Measurements from ENCODE around the gene CCDC74B.
"Not testable (repeated sequence)": the region's sequence is repeated elsewhere in the genome, so short reads cannot be mapped to it uniquely, and the experiment has no call there.

CCDC74B gene

DNA sequence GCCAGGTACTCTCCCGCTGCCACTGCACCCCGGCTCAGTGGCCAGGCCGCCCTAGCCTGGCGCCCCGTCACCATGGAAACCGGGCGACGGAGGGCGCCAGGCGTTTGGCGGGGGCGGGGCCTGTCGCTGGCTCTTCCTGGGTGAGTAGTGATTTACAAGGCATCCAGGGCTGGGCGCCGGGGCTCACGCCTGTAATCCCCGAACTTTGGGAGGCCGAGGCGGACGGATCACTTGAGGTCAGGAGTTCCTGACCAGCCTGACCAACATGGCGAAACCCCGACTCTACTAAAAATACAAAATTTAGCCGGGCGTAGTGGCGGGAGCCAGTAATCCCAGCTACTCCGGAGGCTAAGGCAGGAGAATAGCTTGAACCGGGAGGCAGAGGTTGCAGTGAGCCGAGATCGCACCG is at the start of gene CCDC74B:
Gene CCDC74B (minus strand): TSS at position 107 of the 409 bp plus-strand sequence. CDS start 116 bp downstream, outside the sequence.
- not testable (repeated sequence) for DNase-seq (ENCODE audit: low spot score)

GRCh38 chr2:130193824-130194223 is 48.9 kb upstream of the CCDC74B start:
- not testable (repeated sequence) for DNase-seq (ENCODE audit: low spot score)

DNA sequence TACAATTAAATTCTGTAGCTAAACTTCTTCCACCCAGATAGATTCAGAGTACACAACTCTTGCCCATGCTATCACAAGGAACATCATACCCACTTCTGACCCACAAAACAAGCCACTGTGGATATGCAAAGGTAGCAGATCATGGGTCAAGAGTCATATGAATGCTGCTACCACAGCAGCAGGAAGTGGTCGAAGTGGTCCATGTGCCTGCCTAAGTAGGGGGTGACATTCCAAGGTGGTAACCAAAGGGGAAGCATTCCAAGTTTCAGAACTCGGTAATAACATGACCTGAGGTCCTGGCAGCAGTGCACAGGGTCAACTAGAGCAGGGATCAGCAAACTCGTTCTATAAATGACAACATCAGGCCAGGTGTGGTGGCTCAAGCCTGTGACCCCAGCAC is 47.5 kb upstream of the CCDC74B start:
- DNase-seq (ENCODE audit: low spot score): not testable (repeated sequence)

DNA sequence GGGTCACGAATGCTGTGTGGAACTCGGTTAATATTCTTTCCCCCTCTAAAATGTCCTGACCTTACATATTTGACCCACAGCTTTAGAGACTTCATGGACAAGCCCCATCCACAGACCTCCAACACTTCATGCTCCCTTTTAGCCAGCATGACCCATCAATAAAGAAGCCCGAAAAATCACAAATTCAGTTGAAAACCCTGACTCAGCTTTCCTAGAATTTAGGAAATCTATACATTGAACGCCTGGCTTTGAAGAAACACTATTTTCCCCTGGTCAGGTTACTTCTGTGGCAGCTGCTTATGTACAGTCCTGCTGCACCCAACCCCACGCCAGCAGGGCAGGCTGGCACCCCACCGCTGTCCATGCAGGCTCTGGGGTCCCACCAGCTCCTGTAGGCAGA is 46.4 kb upstream of the CCDC74B start:
- DNase-seq (ENCODE audit: low spot score): not testable (repeated sequence)

DNA sequence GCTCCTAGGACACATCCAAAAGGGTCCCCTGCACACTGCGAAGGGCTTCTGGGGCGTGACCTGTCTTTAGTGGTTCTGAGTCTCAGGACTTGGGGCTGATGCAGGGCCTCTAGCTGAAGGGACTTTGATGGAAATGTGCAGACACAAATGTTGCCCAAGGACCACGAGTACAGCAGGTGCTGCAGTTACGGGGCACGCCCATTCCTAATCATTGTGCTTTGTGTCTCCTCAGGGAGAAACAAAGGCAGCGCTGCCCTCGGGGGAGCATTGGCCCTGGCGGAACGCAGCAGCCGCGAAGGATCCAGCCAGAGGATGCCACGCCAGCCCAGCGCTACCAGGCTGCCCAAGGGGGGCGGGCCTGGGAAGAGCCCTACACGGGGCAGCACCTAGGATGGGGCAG is 45.3 kb upstream of the CCDC74B start:
- no peak for DNase-seq (ENCODE audit: low spot score)

- not testable (repeated sequence) for DNase-seq (ENCODE audit: low spot score)
Observed at GRCh38 chr2:130188958-130189357, 44.0 kb upstream of the CCDC74B start.

DNA sequence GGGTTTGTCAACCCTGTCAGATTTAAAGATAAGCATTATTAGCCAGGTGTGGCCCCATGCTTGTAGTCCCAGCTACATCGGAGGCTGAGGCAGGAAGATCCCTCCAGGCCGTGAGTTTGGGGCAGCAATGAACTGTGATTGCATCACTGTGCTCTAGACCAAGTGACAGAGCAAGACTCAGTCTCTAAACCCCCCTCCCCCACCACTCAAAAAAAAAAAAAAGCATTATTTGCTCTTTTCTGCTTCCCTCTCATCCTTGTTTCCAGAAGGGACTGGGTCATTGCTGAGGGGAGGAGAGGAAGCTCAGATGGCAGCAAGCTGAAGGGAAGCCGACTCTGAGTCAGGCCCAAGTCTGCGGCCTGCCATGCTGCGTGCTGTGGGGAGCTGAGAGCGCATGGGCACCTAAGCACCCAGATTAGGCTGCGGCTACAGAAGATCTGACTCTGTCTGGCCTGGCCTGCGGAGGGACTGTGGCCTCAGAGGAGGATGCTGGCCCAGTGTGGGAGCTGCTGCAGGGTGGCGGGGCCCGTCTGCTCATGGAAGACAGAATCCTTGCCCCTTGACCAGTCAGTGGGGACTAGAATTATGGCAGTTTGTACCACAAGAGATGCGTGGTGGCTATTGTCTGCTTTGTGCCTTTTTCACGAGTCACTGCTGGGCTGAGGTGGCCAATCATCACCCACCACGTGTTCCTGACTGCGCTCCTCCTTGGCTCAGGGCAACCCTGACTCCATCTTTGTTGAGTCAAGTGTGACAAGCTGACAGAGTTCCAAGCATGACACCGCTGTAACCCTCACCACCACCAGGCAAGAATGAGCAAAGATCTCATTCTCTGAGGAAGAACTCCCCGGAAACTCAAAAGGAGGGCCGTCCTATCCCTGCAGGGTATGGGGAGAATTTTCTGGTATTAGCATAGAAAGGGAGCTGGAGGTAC is 43.2 kb upstream of the CCDC74B start:
- not testable (repeated sequence) for DNase-seq (ENCODE audit: low spot score)

- DNase-seq (ENCODE audit: low spot score): no peak
Observed at GRCh38 chr2:130187268-130187667, 42.4 kb upstream of the CCDC74B start.

DNA sequence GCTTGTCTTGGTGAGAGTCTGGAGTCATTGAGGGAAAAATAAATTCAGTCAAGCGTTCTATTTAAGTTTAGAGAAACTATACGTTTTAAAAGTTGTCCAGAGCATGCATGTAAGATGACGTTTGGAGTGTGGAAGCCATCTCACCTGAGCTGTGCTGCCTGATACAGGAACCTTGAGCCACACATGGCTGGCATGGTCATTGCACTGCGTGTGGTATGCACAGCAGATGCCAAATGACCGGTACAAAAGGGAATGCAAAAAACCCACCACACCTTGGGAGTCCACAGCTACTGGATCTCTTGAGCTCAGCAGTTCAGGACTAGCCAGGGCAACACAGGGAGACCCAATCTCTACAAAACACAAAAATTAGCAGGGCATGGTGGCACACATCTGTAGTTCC is 41.5 kb upstream of the CCDC74B start:
- no peak for DNase-seq (ENCODE audit: low spot score)

- DNase-seq (ENCODE audit: low spot score): no peak
Observed at GRCh38 chr2:130185896-130186295, 41.0 kb upstream of the CCDC74B start.

DNA sequence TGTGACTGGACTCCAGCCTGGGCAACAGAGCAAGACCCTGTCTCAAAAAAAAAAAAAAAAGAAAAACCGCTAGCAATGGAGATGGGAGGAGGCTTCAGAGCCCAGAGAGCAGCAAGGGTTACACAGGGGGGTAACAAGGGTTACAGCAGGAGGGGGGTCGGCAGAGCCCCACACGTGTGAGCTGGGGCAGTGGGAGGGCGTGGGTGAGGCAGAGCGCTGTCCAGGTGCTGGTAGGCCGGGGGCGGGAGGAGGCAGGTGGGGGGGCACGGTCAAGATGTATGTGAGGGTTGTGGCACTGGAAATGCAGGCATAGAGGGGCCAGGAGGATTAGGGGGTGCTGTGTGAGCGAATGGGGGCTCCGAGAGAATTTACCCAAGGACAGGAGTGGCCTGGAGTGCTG is 40.5 kb upstream of the CCDC74B start:
- DNase-seq (ENCODE audit: low spot score): no peak

DNA sequence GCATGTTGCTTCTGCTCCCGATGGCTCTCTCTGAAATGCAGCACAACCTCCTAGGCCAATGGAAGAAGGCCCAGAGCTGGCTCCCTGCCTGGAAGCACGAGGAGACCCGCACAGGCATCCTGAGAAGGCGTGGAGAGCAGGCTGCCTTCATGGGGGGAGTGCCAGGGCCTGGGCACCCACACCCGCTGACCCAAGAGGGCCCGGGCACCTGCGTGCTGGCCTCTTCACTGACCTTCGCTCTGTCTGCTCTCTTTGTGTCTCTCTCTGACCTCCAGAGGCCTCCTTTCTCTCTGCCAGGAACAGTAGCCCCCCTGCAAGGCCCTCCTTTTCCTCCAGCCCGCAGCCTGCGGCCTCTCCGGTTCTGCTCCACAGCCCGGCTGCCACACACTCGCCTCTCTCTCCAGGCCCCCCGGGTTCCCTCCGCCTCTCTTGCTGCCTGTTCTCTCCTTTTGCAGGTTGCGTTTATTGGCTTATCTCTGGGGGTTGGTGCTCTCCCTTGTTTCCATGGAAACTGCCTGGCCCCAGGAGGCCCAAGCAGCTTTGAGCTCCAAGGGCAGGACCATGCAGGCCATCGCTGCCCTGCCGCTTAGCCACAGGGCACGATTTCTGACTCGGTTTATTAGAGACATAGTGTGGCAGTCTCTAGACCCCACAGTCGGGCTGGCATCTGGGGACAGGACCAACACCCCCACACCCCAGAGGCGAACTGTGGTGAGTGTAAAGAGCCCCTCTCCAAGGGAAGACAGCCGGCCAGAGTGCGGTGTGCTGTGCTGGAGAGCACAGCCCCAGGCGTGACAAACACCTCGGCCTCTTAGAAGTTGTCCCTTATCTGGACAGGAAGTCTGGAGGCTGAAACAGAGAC is 38.8 kb upstream of the CCDC74B start:
- DNase-seq (ENCODE audit: low spot score): no peak

GRCh38 chr2:130182826-130183511 is 38.1 kb upstream of the CCDC74B start:
- not testable (repeated sequence) for DNase-seq (ENCODE audit: low spot score)

- peak; percentile 93 for DNase-seq (ENCODE audit: low spot score)
Observed at GRCh38 chr2:130181880-130182682, 37.2 kb upstream of the CCDC74B start, which contains the start of gene MZT2B. MZT2B (plus strand) TSS chr2:130182262; CDS start chr2:130182283, 21 bp downstream.

GRCh38 chr2:130181325-130181879 is 36.5 kb upstream of the CCDC74B start, which contains the start of gene SMPD4:
SMPD4 (minus strand) TSS chr2:130181602; CDS start chr2:130176592, 5,010 bp downstream.
- peak; percentile 89 for DNase-seq (ENCODE audit: low spot score)

DNA sequence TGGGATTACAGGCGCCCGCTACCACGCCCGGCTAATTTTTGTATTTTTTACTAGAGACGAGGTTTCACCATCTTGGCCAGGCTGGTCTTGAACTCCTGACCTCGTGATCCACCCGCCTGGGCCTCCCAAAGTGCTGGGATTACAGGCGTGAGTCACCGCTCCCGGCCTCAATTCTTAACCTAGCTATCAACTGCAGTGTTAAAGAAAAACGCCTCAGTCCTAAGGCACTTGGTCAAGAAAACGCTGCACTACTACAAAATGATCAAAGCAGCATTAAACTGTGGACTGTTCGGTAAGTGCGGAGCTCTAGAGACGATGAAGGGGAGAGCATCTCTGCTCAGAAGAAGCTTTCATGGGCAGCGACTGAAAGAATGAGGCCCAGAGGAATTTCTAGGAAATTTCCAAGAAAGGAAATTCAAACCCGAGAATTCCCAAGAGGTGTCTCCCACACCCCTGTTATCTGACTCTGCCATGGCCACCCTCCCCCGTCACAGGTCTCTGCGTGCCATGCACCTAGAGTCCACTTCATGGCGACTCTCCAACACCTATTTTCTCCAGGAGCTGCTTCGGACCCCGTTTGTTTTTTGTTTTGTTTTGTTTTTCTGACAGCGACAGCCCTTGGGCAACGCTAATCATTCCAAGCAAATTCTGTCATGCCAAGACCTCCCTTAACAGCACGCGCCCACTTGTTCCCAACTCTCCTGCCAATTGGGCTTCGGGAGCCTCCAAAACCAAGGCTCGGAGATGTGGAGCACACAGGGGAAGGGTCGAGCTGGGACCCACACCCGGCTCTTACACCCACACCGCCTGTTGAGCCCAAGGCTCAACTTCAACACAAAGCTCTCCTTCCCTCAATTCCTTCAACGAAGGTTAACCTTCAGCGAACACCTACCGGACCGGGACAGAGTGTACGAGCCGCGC is 35.8 kb upstream of the CCDC74B start:
- DNase-seq (ENCODE audit: low spot score): not testable (repeated sequence)

GRCh38 chr2:130174866-130175265 is 30.0 kb upstream of the CCDC74B start:
- DNase-seq (ENCODE audit: low spot score): not testable (repeated sequence)

GRCh38 chr2:130169896-130170295 is 25.0 kb upstream of the CCDC74B start:
- DNase-seq (ENCODE audit: low spot score): no peak

DNA sequence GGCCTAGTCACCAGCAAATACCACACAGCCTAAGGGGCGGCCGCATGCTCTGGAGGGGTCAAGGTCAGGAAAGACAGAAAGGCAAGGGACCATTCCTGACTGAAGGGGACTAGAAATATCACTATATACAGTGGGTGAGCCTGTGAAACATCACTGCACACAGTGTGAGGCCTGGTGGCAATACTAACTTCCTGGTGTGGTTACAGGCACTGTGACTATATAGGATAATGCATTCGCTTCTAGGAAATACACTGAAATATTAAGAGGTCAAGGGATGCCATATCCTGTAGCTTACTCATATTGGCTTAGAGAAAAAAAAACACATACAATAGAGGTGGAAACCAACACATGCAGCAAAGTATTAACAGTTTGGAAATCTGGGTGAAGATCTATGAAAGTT is 24.3 kb upstream of the CCDC74B start:
- DNase-seq (ENCODE audit: low spot score): not testable (repeated sequence)
